Measurements from ENCODE around the gene SELENOW. TPM values are rescaled to one million over a fixed set of nuclear protein-coding genes. Genes with fewer than 3 reads are reported as not detected.
"Not testable (repeated sequence)": the region's sequence is repeated elsewhere in the genome, so short reads cannot be mapped to it uniquely, and the experiment has no call there.

Gene SELENOW
- 834 TPM for polyA plus RNA-seq (ENCODE audit: insufficient read length)

DNA sequence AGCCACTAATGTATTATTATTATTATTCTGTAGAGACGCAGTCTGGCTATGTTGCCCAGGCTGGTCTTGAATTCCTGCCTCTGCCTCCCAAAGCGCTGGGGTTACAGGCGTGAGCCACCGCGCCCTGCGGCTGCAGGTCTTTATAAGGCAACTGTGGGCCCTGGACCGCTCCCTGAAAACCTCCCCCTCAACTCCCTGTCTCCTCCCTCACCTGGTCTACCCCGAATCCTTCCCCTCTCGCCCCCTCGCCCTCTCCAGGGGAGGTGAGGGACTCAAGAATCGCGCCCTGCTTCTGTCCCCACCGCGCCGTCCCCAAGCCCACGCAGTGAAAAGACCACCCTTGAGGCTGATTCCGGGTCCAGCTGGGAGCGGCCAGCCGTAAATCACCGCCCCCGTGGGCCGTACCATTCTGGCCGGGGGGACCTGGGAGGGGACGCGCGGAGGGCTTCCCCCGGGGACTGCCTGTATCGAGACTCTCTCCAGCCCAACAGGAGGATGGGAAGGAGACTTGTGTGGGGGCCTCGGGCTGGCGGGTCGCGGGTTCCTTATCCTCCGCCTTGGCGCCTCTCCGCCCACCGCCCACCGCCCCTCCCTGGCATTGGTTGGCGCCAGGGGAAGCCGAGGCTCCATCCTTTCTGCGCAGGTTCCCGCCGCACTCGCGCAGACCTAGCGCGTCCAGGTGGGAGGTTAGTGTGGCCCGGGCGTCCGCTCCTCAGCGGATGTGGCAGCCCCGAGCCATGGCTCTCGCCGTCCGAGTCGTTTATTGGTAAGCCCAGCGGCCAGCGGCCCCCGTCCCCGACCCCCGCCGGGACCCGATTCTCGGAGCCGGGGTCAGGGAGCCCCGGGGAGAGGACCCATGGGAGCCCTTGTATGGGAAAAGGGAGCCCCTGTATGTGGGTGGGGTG is at the start of gene SELENOW:
Gene SELENOW (plus strand): TSS at position 655 of the 905 bp plus-strand sequence. CDS start 83 bp downstream, at position 738.
- DNase-seq (ENCODE audit: low read depth) = no peak

DNA sequence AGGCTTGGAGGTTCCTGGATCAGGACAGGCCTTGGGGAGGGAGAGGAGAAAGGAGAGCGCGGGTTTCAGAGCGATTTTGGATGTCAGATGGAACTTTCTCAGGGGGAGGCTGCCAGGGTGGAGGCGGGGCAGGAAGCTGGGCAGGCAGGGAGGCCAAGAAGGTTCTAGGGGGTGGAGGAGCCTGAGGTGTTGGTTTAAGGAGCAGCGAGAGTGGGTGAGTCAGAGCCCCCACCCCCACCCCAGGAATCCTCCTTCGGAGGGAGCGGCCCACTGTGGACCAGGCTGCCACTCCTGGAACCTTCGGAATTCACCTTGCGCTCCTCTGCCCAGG is 49.1 kb upstream of the SELENOW start:
- no peak for DNase-seq (ENCODE audit: low read depth)

DNA sequence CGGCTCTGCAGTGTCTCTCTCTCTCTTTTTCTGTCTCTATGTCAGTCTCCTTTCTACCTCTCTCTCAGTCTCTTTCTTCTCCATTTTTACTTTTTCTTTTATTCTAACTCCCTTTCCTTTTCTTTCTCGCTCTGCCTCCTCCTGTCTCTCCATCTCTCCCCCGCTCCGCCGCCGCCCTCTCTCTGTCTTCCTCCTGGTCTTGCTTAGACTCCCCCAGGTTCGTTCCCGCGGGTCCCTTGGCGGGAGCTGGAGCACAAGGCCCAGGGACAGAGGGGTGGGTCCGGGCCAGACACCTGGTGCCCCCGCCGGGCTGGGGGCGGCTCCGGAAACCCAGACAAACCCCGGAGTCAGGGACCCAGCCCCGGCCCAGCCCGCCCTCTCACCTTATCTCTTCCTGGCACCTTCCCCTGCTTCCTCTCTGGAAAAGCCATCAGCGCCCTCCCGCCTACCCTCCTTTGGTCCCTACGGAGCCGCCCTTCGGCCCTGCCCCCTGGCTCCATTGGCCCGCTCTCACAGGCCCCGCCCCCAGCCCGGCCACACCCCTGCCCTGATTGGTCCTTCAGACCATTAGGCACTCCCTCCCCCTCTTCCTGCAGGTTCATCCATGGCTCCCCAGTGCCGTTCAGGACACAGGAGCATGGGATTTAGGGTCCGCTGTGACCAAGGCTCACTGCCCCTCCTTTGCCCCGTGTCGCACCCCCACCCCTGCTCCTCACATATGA is 48.5 kb upstream of the SELENOW start:
- no peak for DNase-seq (ENCODE audit: low read depth)

DNA sequence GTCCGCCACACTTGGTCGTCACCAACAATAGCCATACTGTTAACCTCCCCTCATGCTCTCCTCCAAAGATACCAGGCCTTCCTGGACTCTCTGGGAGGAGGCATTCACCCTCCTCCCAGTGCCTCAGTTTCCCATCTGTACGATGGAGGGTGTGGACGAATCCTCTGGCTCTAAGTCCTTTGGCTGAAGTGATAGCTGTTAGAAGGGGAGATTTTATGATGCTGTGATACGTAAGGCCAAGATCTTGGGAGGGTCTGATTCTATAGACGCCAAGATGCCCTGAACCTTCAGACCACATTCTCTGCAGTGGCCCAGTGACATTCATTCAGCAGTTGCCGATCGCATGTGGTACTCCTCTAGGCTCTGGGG is 48.0 kb upstream of the SELENOW start:
- DNase-seq (ENCODE audit: low read depth) = no peak

DNA sequence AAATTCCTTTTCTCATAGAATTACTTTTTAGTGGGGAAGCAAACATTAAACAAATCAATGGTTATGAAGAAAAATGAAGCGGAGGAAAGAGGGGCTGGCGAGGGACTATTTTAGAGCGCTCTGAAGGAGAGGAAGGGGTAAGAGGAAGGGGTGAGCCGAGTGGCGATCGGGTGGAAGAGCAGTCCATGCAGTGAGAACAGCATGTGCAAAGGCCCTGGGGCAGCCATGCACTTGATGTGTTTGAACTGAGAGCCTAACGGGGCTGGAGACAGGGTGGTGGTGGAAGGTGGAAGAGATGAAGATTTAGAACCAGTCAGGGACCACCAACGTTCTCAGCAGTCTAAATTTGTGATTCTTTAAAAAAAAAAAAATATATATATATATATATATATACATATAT is 47.6 kb upstream of the SELENOW start:
- DNase-seq (ENCODE audit: low read depth) = no peak

DNA sequence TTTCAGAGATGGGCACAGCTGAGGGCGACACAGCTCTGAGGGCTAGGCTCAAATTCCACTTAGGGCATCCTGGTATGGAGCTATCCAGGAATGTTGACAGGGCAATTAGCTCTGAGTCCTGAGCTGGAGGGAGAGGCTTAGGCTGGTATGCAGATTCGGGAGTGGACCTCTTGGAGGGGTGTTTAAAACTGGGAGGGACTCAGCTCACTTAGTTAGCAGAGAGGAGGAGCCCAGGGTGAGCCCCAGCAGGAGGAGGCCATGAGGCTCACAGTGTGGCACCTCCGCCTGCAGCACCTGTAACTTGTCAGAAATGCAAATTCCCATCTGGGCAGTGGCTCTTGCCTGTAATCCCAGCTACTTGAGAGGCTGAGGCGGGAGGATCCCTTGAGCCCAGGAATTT is 43.4 kb upstream of the SELENOW start:
- DNase-seq (ENCODE audit: low read depth) = no peak

DNA sequence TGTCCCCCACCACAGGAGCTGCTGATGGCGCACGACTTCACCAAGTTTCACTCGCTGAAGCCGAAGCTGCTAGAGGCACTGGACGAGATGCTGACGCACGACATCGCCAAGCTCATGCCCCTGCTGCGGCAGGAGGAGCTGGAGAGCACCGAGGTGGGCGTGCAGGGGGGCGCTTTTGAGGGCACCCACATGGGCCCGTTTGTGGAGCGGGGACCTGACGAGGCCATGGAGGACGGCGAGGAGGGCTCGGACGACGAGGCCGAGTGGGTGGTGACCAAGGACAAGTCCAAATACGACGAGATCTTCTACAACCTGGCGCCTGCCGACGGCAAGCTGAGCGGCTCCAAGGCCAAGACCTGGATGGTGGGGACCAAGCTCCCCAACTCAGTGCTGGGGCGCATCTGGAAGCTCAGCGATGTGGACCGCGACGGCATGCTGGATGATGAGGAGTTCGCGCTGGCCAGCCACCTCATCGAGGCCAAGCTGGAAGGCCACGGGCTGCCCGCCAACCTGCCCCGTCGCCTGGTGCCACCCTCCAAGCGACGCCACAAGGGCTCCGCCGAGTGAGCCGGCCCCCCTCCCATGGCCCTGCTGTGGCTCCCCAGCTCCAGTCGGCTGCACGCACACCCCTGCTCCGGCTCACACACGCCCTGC is 37.5 kb upstream of the SELENOW start:
- DNase-seq (ENCODE audit: low read depth) = no peak

DNA sequence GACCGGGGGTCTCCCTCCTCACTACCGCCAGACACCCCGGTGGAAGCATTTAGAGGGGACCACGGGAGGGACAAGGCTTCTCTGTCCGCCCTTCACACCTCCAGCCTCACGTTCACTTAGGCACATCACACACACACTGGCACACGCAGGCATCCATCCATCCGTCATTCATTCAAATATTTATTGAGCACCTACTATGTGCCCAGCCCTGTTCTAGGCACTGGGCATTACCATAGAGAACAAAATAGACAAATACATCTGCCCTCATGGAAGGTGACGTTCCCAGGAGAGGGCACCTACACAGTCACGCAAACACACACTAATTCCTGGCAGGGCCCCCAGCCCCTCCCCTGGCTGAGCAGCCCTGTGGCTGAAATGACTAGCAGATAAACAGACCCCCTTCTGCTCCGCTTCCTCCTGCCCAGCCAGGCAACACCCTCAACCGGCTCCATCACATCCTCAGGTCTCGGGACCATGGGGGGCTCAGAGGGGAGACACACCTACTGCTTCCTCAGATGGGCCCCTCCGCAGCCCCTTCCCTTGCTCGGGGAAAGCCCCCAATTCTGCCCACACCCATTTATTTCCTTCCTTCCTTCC is 36.9 kb upstream of the SELENOW start:
- DNase-seq (ENCODE audit: low read depth) = no peak

DNA sequence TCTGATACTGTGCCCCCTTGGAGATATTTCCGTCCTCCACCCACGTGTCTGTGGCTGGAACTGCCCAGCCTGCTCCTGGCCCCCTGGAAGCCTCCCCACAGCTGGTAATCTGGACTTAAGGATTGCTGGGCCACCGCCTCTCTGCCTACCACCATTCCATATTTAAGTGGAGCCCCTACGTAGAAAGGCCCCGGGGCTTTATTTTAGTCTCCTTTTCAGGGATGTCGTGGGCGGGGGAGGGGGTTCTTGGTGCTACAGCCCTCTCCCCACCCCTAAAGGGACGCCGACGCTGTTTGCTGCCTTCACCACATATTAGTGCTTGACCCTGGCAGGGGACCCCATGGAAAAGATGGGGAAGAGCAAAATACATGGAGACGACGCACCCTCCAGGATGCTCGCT is 35.9 kb upstream of the SELENOW start:
- no peak for DNase-seq (ENCODE audit: low read depth)

DNA sequence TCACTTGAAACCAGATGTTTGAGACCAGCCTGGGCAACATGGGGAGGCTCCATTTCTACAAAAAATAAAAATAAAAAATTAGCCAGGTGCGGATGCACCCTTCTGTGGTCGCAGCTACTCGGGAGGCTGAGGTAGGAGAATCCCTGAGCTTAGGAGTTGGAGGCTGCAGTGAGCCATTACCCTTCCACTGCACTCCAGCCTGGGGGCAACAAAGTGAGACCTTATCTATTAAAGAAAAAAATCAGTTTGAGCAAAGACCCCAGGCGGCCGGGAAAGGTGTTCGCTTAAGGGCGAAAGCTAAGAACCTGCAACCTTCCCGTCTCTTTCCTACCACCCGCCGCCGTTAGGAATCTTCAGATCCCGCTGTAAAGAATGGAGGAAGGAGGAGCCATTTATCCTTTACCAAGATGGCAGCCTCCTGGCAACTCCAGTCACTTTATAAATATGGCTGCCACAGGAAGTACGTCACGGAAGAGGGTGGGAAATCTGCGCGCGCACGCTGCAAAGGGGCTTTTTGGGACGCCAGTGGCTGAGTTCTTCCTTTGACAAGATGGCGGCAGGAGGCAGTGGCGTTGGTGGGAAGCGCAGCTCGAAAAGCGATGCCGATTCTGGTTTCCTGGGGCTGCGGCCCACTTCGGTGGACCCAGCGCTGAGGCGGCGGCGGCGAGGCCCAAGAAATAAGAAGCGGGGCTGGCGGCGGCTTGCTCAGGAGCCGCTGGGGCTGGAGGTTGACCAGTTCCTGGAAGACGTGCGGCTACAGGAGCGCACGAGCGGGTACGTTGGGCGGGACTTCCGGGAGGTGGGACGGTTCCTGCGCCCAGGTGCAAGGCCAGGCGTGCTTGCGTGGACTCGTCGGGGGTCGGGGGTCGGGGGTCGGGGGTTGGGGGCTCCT is 33.2 kb upstream of the SELENOW start, which contains the start of gene NOP53:
Gene NOP53 (plus strand): TSS at position 537 of the 892 bp plus-strand sequence. CDS start 14 bp downstream, at position 551.
- peak; percentile 92 for DNase-seq (ENCODE audit: low read depth)

DNA sequence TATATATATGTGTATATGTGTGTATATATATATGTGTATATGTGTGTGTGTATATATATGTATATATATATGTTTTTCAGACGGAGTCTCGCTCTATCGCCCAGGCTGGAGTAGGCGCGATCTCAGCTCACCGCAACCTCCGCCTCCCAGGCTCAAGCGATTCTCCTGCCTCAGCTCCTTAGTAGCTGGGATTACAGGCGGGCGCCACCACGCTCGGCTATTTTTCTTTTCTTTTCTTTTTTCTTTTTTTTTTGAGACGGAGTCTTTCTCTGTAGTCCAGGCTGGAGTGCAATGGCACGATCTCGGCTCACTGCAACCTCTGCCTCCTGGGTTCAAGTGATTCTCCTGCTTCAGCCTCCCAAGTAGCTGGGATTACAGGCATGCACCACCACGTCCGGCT is 32.4 kb upstream of the SELENOW start:
- not testable (repeated sequence) for DNase-seq (ENCODE audit: low read depth)

DNA sequence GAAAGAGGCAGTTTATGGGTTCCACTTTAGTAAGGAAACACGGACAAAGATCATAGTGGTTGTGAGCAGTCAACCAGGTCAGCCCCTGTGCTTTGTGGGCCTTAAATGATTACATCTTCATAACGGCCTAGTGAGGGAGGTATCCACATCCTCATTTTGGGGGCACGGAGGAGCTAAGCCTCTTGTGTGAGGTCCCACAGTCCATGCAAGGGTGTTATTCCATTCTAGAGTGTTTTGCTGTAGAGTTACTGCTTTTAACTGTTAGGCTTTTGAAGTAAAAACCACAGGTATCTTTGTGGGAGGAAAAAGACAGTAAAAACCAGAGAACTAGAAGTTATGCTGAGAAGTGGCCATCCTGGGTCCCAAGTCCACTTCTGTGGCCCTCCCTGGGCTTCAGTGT is 29.2 kb upstream of the SELENOW start:
- DNase-seq (ENCODE audit: low read depth) = no peak

DNA sequence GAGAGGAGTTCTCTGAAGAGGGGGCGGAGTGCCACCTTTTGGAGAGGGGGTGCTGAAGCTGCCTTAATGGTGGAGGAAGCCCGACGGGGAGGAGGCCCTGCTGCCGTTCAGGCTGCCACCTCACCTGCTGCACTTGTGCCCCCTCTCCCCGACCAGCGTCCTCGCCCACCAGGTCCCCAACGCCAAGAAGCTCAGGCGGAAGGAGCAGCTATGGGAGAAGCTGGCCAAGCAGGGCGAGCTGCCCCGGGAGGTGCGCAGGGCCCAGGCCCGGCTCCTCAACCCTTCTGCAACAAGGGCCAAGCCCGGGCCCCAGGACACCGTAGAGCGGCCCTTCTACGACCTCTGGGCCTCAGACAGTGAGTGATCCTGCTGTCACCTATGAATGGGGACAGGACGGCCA is 27.8 kb upstream of the SELENOW start:
- no peak for DNase-seq (ENCODE audit: low read depth)

DNA sequence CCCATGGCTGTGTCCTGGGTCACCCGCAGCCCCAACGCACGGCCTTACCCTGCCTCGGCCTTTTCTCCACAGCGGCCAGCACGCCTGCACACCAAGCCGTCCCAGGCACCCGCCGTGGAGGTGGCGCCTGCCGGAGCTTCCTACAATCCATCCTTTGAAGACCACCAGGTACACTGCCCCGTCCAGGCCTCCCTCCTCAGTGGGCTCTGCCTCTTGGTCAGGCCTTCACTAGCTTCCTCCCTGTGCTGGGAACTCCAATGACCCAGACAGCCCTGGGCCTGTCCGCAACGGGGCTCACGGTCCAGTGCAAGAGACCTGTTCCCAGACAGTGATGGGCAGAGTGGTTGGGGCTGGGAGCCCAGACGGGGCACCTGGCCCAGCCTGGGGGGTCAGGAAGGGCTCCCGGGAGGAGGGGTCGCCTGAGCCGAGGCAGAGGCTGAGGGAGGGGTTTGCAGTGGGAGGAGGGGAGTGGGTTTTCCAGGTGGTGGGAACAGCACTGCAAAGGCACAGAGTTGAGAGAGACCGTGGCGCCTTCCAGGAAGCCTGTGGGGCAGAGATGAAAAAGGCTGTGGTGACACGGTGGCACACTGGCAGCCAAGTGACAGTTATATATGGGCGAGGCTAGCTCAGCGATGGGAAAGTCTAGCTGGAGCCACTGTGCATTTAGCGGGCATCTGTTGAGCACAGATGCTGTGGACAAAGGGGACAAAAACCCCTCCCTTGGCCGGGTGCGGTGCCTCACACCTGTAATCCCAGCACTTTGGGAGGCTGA is 25.9 kb upstream of the SELENOW start:
- DNase-seq (ENCODE audit: low read depth) = no peak

DNA sequence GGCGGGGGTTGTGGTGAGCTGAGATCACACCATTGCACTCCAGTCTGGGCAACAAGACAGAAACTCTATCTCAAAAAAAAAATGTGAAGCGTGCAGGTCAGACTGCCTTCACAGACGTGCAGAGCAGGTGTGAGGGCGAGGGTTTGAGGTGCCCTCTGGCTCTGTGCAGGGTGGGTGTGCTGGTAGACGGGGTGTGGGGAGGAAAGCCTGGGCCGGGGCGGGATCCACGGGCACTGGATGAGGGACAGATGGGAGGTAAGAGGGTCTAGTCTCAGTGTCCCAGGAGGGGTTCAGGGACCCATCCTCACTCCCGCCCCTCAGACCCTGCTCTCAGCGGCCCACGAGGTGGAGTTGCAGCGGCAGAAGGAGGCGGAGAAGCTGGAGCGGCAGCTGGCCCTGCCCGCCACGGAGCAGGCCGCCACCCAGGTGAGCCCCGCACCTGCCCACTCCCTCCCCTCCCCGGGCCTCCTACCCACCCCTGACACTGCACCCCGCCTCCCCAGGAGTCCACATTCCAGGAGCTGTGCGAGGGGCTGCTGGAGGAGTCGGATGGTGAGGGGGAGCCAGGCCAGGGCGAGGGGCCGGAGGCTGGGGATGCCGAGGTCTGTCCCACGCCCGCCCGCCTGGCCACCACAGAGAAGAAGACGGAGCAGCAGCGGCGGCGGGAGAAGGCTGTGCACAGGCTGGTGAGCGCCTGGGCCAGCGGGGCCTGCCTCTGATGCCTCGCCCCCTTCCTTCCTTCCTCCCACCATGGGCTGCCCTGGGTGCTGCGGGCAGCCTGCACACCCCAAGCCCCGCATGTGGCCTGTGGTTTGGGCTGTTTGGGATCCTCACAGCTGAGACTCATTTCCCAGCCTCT is 24.1 kb upstream of the SELENOW start:
- no peak for DNase-seq (ENCODE audit: low read depth)

DNA sequence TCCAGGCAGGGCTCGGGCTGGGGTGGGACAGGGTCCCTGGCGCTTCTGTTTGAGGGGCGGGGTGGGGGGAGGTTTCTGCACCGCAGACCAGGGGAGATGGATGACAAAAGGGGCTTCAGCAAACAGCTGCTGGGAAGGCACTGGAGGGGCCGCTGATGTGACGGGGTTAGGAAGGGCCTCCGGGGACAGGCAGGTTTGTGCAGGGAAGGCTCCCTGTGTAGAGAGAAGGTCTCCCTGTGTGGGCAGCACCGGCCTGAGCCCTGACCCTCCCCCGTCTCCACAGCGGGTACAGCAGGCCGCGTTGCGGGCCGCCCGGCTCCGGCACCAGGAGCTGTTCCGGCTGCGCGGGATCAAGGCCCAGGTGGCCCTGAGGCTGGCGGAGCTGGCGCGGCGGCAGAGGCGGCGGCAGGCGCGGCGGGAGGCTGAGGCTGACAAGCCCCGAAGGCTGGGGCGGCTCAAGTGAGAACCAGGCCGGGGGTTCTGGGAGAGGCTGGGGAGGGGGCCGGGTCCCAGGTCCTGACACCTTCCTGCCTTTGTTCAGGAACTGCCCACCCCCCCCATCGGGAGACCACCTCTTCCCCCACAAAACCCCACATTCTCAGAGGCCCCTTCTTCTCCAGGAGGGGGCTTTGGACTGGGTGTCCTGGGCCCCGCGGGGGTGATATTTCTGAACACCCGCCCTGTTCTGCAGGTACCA is 23.3 kb upstream of the SELENOW start:
- DNase-seq (ENCODE audit: low read depth) = no peak

DNA sequence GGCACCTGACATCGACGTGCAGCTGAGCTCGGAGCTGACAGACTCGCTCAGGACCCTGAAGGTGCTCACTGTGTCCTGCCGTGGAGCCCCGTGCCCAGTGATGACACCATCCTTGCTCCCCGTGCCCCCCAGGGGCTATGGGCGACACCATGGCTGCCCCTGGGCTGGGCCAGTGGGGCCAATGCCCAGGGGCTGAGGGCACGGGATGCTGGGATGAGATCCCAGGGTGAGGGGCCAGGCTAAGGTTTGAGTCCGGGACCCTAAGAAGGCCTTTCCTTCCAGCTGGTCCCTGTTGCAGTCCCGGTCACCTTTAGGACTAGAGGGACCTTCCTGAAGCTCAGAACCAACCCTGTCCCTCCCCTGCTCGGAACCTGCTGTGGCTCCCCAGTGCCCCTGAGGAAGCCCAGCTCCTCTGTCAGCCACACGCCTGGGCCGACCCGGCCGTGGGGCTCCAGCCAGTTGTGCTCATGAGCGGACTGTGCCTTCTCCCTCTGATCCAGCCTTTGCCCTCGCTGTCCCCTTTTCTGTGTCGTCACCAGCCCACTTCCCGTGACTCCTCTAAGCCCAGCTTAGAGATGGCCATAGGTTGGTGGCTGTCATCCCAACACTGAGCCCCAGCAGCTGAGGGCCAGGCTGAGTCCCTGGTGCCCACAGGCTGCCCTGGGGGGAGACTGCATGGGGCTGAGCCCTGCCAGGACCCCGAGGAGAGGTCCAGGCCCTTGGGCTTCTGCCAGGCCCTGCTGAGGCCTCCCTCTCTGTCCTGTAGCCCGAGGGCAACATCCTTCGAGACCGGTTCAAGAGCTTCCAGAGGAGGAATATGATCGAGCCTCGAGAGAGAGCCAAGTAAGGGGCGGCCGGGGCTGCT is 22.5 kb upstream of the SELENOW start:
- no peak for DNase-seq (ENCODE audit: low read depth)

DNA sequence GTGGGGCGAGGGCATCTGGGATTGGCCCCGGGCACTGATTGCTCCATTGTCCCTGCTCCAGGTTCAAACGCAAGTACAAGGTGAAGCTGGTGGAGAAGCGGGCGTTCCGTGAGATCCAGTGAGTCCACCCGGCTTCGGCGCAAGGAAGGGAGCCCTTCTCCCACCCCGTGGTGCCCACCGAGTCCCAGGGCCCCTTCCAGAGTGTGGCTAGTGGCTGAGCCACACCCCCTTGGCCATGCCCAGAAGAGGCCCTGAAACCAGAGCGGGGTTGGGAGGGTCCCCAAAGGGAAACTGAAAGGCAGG is 21.9 kb upstream of the SELENOW start:
- no peak for DNase-seq (ENCODE audit: low read depth)

Measured in forelimb muscle (tissue), 1 donor.